ENCODE data around the gene RELL2.
"Not testable (repeated sequence)": the region's sequence is repeated elsewhere in the genome, so short reads cannot be mapped to it uniquely, and the experiment has no call there.

Gene RELL2

GRCh38 chr5:141608046-141608445, 28.8 kb upstream of the RELL2 start:
- Histone ChIP-seq H3F3A (ENCODE audit: insufficient read depth, low read length) (no peaks in the 10 kb centered on the region), H2AFZ (ENCODE audit: low read length) (no peak overlapping the region), H3K9me2 (ENCODE audit: low read depth, low read length) (no peaks in the 10 kb centered on the region), H3K9ac (ENCODE audit: low read length) (no peak overlapping the region), H3K4me3 (ENCODE audit: low read depth, low read length, poor library complexity, severe bottlenecking) (no peak overlapping the region), H3K9me3 (ENCODE audit: low read length) (no peaks in the 10 kb centered on the region), H3K36me3 (ENCODE audit: insufficient read depth, low read length) (no peaks in the 10 kb centered on the region; the same call in 1 of the 2 replicates), H3K4me2 (ENCODE audit: low read length) (no peak overlapping the region), H3K27ac (ENCODE audit: low read depth, low read length, poor library complexity, severe bottlenecking) (no peak overlapping the region), H3K27me3 (ENCODE audit: insufficient read depth, low read length) (no peaks in the 10 kb centered on the region), H3K4me1 (ENCODE audit: insufficient read depth, low read length, severe bottlenecking) (peaks cover 17% of the 10 kb centered on the region), H4K20me1 (ENCODE audit: insufficient read depth, low read length) (no peaks in the 10 kb centered on the region), H3K79me2 (ENCODE audit: insufficient read depth, low read length) (peaks cover 36% of the 10 kb centered on the region)
- TF ChIP-seq EZH2 (IDR thresholded peaks at IDR 0.05; ENCODE audit: borderline replicate concordance, low read length), result no peak
- TF ChIP-seq CTCF (IDR thresholded peaks at IDR 0.05; ENCODE audit: low read length), result no peak

- Histone ChIP-seq H3K9me2 (ENCODE audit: low read depth, low read length) (no peaks in the 10 kb centered on the region), H3K36me3 (ENCODE audit: insufficient read depth, low read length) (no peaks in the 10 kb centered on the region; the same call in 1 of the 2 replicates), H3K4me3 (ENCODE audit: low read depth, low read length, poor library complexity, severe bottlenecking) (no peak overlapping the region), H3K4me2 (ENCODE audit: low read length) (no peak overlapping the region), H3F3A (ENCODE audit: insufficient read depth, low read length) (no peaks in the 10 kb centered on the region), H2AFZ (ENCODE audit: low read length) (no peak overlapping the region), H3K27ac (ENCODE audit: low read depth, low read length, poor library complexity, severe bottlenecking) (no peak overlapping the region), H3K9me3 (ENCODE audit: low read length) (no peaks in the 10 kb centered on the region), H3K9ac (ENCODE audit: low read length) (no peak overlapping the region), H3K79me2 (ENCODE audit: insufficient read depth, low read length) (peaks cover 36% of the 10 kb centered on the region), H4K20me1 (ENCODE audit: insufficient read depth, low read length) (no peaks in the 10 kb centered on the region), H3K4me1 (ENCODE audit: insufficient read depth, low read length, severe bottlenecking) (peaks cover 17% of the 10 kb centered on the region), H3K27me3 (ENCODE audit: insufficient read depth, low read length) (no peaks in the 10 kb centered on the region)
- TF ChIP-seq CTCF (IDR thresholded peaks at IDR 0.05; ENCODE audit: low read length), result no peak
- TF ChIP-seq EZH2 (IDR thresholded peaks at IDR 0.05; ENCODE audit: borderline replicate concordance, low read length), result no peak
Observed at GRCh38 chr5:141608557-141608956, 28.2 kb upstream of the RELL2 start.

- no peaks in the 10 kb centered on the region for H3K36me3 ChIP-seq (ENCODE audit: insufficient read depth, low read length)
- peaks cover 17% of the 10 kb centered on the region for H3K4me1 ChIP-seq (ENCODE audit: insufficient read depth, low read length, severe bottlenecking)
- peaks cover 40% of the 10 kb centered on the region for H3K79me2 ChIP-seq (ENCODE audit: insufficient read depth, low read length)
- H3K9ac ChIP-seq (ENCODE audit: low read length), result no peak overlapping the region
- H3K9me3 ChIP-seq (ENCODE audit: low read length), result no peaks in the 10 kb centered on the region
- TF ChIP-seq CTCF (IDR thresholded peaks at IDR 0.05; ENCODE audit: low read length) (no peak), EZH2 (IDR thresholded peaks at IDR 0.05; ENCODE audit: borderline replicate concordance, low read length) (no peak)
- no peaks in the 10 kb centered on the region for H4K20me1 ChIP-seq (ENCODE audit: insufficient read depth, low read length)
- no peak overlapping the region for H3K27ac ChIP-seq (ENCODE audit: low read depth, low read length, poor library complexity, severe bottlenecking)
- no peaks in the 10 kb centered on the region for H3K27me3 ChIP-seq (ENCODE audit: insufficient read depth, low read length)
- no peaks in the 10 kb centered on the region for H3F3A ChIP-seq (ENCODE audit: insufficient read depth, low read length)
- H2AFZ ChIP-seq (ENCODE audit: low read length), result no peak overlapping the region
- H3K4me2 ChIP-seq (ENCODE audit: low read length), result no peak overlapping the region
- H3K9me2 ChIP-seq (ENCODE audit: low read depth, low read length), result no peaks in the 10 kb centered on the region
- no peak overlapping the region for H3K4me3 ChIP-seq (ENCODE audit: low read depth, low read length, poor library complexity, severe bottlenecking)
Observed at GRCh38 chr5:141609044-141609443, 27.8 kb upstream of the RELL2 start.

- not testable (repeated sequence) for H4K20me1 ChIP-seq (ENCODE audit: insufficient read depth, low read length); H3K9ac ChIP-seq (ENCODE audit: low read length); H3K4me2 ChIP-seq (ENCODE audit: low read length); H3K27ac ChIP-seq (ENCODE audit: low read depth, low read length, poor library complexity, severe bottlenecking); H3K27me3 ChIP-seq (ENCODE audit: insufficient read depth, low read length); H3K4me3 ChIP-seq (ENCODE audit: low read depth, low read length, poor library complexity, severe bottlenecking); H3K9me3 ChIP-seq (ENCODE audit: low read length); H3K9me2 ChIP-seq (ENCODE audit: low read depth, low read length); H3F3A ChIP-seq (ENCODE audit: insufficient read depth, low read length); H2AFZ ChIP-seq (ENCODE audit: low read length); H3K36me3 ChIP-seq (ENCODE audit: insufficient read depth, low read length)
- H3K79me2 ChIP-seq (ENCODE audit: insufficient read depth, low read length), result peaks cover 38% of the 10 kb centered on the region
- H3K4me1 ChIP-seq (ENCODE audit: insufficient read depth, low read length, severe bottlenecking), result peaks cover 17% of the 10 kb centered on the region
Observed at GRCh38 chr5:141609921-141610320, 26.9 kb upstream of the RELL2 start.

All from OCI-LY1 (cell line).